SK-N-MC (cell line): ENCODE results near the gene CCL11.

Source experiments
- EZH2 ChIP-seq: fragments of 200-600 bp; sonication (generic); IDR thresholded peaks from one replicate; pipeline ENCODE4 v1.6.1; 2017; ENCODE audit warnings: antibody characterized with exemption
- POLR2AphosphoS5 ChIP-seq: IDR thresholded peaks from 2 replicates; pipeline ENCODE4 v1.6.1; 2012; ENCODE audit warnings: mild to moderate bottlenecking, low read depth, low read length, borderline replicate concordance

DNA sequence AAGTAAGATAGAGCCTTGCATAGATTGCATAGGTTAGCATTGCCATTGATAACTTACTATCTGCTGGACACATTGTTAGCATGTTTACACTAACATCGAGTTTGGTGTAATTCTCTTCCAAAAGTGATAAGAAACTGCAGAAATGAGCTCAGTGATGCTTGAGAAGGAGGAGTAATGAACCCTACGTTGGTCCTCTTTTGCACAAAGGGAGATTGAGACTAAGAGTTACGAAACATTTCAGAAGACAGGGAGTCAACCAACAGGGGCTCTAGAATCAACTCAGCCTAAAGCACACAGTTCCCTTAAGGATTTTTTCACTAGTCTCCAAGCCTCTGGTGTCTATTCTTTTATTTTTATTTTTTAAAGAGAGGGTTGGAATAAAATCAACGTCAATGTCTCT is 8.7 kb upstream of the CCL11 start:
- TF ChIP-seq EZH2 (no peak), POLR2AphosphoS5 (no peak)
